Mammary epithelial cell (primary cell): ENCODE data around the gene FKBP10.
"Not testable (repeated sequence)": the region's sequence is repeated elsewhere in the genome, so short reads cannot be mapped to it uniquely, and the experiment has no call there.

Experiments
- CTCF ChIP-seq, 2 donors: IDR thresholded peaks in 1 of 2; conservative IDR thresholded peaks in 1 of 2; 2 replicates each; pipeline ENCODE4 v1.5.1; 2011 to 2012; ENCODE audit warnings: inconsistent platforms in 2 of 2, low read length in 2 of 2, mild to moderate bottlenecking in 2 of 2, control low read depth in 1 of 2, low read depth in 1 of 2; ENCODE audit not compliant: insufficient read depth in 1 of 2; ENCODE audit errors: extremely low read depth in 1 of 2
- EZH2 ChIP-seq: IDR thresholded peaks from 2 replicates; pipeline ENCODE4 v1.6.1; 2012; ENCODE audit warnings: low read length, inconsistent platforms, borderline replicate concordance

- not testable (repeated sequence) for TF ChIP-seq CTCF (conservative IDR thresholded peaks at IDR 0.05 in 1 of 2, IDR thresholded peaks at IDR 0.05 in 1 of 2; ENCODE audit: extremely low read depth in 1 of 2, insufficient read depth in 1 of 2, low read depth in 1 of 2, low read length in 2 of 2); EZH2
Measured at GRCh38 chr17:41851382-41851781, 38.6 kb downstream of the FKBP10 start.
